Immature natural killer cell (primary cell): ENCODE results near the gene KCNK3. TPM values are rescaled to one million over a fixed set of nuclear protein-coding genes. Genes with fewer than 3 reads are reported as not detected.

Experiments
- DNase-seq, 3 donors: peaks; one replicate each; pipeline ENCODE4 v3.0.0; 2022; ENCODE audit warnings: mixed read lengths in 1 of 3
- H3K27ac Mint-ChIP-seq, 6 donors: one replicate each; pipeline ENCODE4 v1.8.0; 2020; ENCODE audit warnings: mixed read lengths in 6 of 6, mild to moderate bottlenecking in 5 of 6, inconsistent platforms in 4 of 6, moderate library complexity in 3 of 6
- H3K27me3 Mint-ChIP-seq, 3 donors: one replicate each; pipeline ENCODE4 v1.8.0; 2020 to 2021; ENCODE audit warnings: low read depth in 3 of 3, mild to moderate bottlenecking in 3 of 3, mixed read lengths in 3 of 3, moderate library complexity in 3 of 3, inconsistent platforms in 1 of 3
- H3K36me3 Mint-ChIP-seq, 3 donors: one replicate each; pipeline ENCODE4 v1.8.0; 2020; ENCODE audit warnings: mixed read lengths in 3 of 3, inconsistent platforms in 2 of 3, mild to moderate bottlenecking in 2 of 3
- H3K4me1 Mint-ChIP-seq, 2 donors: one replicate each; pipeline ENCODE4 v1.8.0; 2020; ENCODE audit warnings: inconsistent platforms in 2 of 2, mild to moderate bottlenecking in 2 of 2, mixed read lengths in 2 of 2, moderate library complexity in 1 of 2
- H3K4me3 Mint-ChIP-seq, 5 donors: one replicate each; pipeline ENCODE4 v1.8.0; 2020; ENCODE audit warnings: mild to moderate bottlenecking in 5 of 5, mixed read lengths in 5 of 5, inconsistent platforms in 3 of 5, moderate library complexity in 3 of 5
- H3K9me3 Mint-ChIP-seq, 6 donors: one replicate each; pipeline ENCODE4 v1.8.0; 2020; ENCODE audit warnings: mild to moderate bottlenecking in 6 of 6, mixed read lengths in 6 of 6, inconsistent platforms in 4 of 6, moderate library complexity in 3 of 6
- polyA plus RNA-seq, 3 donors: library from polyadenylated mRNA; unstranded; fragments of 300-500 nt; fragmentation: Illumina TruSeq; gene quantifications; one replicate each; pipeline ENCODE4 v1.2.3, GENCODE V29; 2021

KCNK3 gene
- not detected for polyA plus RNA-seq

GRCh38 chr2:26692279-26692896 lies at the start of gene KCNK3:
TSS of gene KCNK3 (plus strand) at chr2:26692722. CDS start at chr2:26692876, 154 bp downstream.
- Mint-ChIP-seq H3K27me3 (peaks cover 8 to 45% (median 11%) of the 10 kb centered on the region in 3 donors), H3K4me3 (peak within 1 kb of the TSS in 4 of 5 donors; percentile 6 to 43 (median 26)), H3K9me3 (no peaks in the 10 kb centered on the region), H3K27ac (no peak within 1 kb of the TSS), H3K36me3 (no peaks in the 10 kb centered on the region), H3K4me1 (peaks cover 0 to 2% of the 10 kb centered on the region in 2 donors)
- DNase-seq, result peak; percentile 10 to 48 (median 42)

GRCh38 chr2:26644188-26644835 lies 48.2 kb upstream of the KCNK3 start:
- no peak for DNase-seq
- peaks cover 3 to 12% (median 3%) of the 10 kb centered on the region in 3 donors for H3K27me3 Mint-ChIP-seq
- no peak overlapping the region for H3K4me3 Mint-ChIP-seq
- H3K4me1 Mint-ChIP-seq, result peaks cover 0 to 16% of the 10 kb centered on the region in 2 donors
- no peak overlapping the region for H3K27ac Mint-ChIP-seq
- H3K36me3 Mint-ChIP-seq, result no peaks in the 10 kb centered on the region
- H3K9me3 Mint-ChIP-seq, result no peaks in the 10 kb centered on the region

GRCh38 chr2:26645762-26646161 lies 46.8 kb upstream of the KCNK3 start:
- Mint-ChIP-seq H3K4me3 (no peak overlapping the region), H3K27ac (no peak overlapping the region), H3K27me3 (peaks cover 1 to 18% (median 3%) of the 10 kb centered on the region in 3 donors), H3K9me3 (no peaks in the 10 kb centered on the region), H3K36me3 (no peaks in the 10 kb centered on the region), H3K4me1 (peaks cover 0 to 10% of the 10 kb centered on the region in 2 donors)
- no peak for DNase-seq

- DNase-seq, result no peak
- peaks cover 3 to 17% (median 7%) of the 10 kb centered on the region in 3 donors for H3K27me3 Mint-ChIP-seq
- H3K4me1 Mint-ChIP-seq, result peaks cover 0 to 8% of the 10 kb centered on the region in 2 donors
- H3K9me3 Mint-ChIP-seq, result peaks cover 0 to 2% (median 0%) of the 10 kb centered on the region in 6 donors
- H3K27ac Mint-ChIP-seq, result no peak overlapping the region
- H3K36me3 Mint-ChIP-seq, result no peaks in the 10 kb centered on the region
- no peak overlapping the region for H3K4me3 Mint-ChIP-seq
These were observed 45.4 kb upstream of the KCNK3 start for GRCh38 chr2:26646986-26647672.

- H3K4me1 Mint-ChIP-seq, result peaks cover 0 to 8% of the 10 kb centered on the region in 2 donors
- peaks cover 5 to 16% (median 7%) of the 10 kb centered on the region in 3 donors for H3K27me3 Mint-ChIP-seq
These were observed 44.5 kb upstream of the KCNK3 start for GRCh38 chr2:26647981-26648380.

GRCh38 chr2:26648516-26648915 lies 44.0 kb upstream of the KCNK3 start:
- Mint-ChIP-seq H3K4me3 (no peak overlapping the region), H3K27me3 (peaks cover 6 to 16% (median 7%) of the 10 kb centered on the region in 3 donors), H3K27ac (no peak overlapping the region), H3K4me1 (peaks cover 0 to 8% of the 10 kb centered on the region in 2 donors), H3K36me3 (no peaks in the 10 kb centered on the region), H3K9me3 (peaks cover 0 to 2% (median 0%) of the 10 kb centered on the region in 6 donors)
- no peak for DNase-seq

More at GRCh38 chr2:26647981-26648380, 44.5 kb upstream of the KCNK3 start:
- peaks cover 0 to 2% (median 0%) of the 10 kb centered on the region in 6 donors for H3K9me3 Mint-ChIP-seq
- H3K36me3 Mint-ChIP-seq, result no peaks in the 10 kb centered on the region
- H3K27ac Mint-ChIP-seq, result no peak overlapping the region
- no peak for DNase-seq
- H3K4me3 Mint-ChIP-seq, result no peak overlapping the region

- Mint-ChIP-seq H3K4me1 (peaks cover 0 to 3% of the 10 kb centered on the region in 2 donors), H3K4me3 (no peak overlapping the region), H3K27ac (no peak overlapping the region), H3K9me3 (peaks cover 0 to 2% (median 0%) of the 10 kb centered on the region in 6 donors), H3K36me3 (no peaks in the 10 kb centered on the region), H3K27me3 (peaks cover 5 to 15% (median 7%) of the 10 kb centered on the region in 3 donors)
- no peak for DNase-seq
These were observed 43.2 kb upstream of the KCNK3 start for GRCh38 chr2:26649322-26649721.

- Mint-ChIP-seq H3K9me3 (peaks cover 0 to 2% (median 0%) of the 10 kb centered on the region in 6 donors), H3K4me3 (no peak overlapping the region), H3K36me3 (no peaks in the 10 kb centered on the region), H3K27me3 (peaks cover 5 to 13% (median 7%) of the 10 kb centered on the region in 3 donors), H3K4me1 (no peaks in the 10 kb centered on the region), H3K27ac (no peak overlapping the region)
- no peak for DNase-seq
These were observed 42.4 kb upstream of the KCNK3 start for GRCh38 chr2:26649992-26650712.

- DNase-seq, result no peak
- Mint-ChIP-seq H3K4me3 (no peak overlapping the region), H3K36me3 (no peaks in the 10 kb centered on the region), H3K9me3 (peaks cover 0 to 2% (median 0%) of the 10 kb centered on the region in 6 donors), H3K4me1 (no peaks in the 10 kb centered on the region), H3K27me3 (peaks cover 5 to 13% (median 7%) of the 10 kb centered on the region in 3 donors), H3K27ac (no peak overlapping the region)
These were observed 41.6 kb upstream of the KCNK3 start for GRCh38 chr2:26650713-26651469.

- no peaks in the 10 kb centered on the region for H3K4me1 Mint-ChIP-seq
- no peaks in the 10 kb centered on the region for H3K36me3 Mint-ChIP-seq
These were observed 41.1 kb upstream of the KCNK3 start for GRCh38 chr2:26651470-26651771.

GRCh38 chr2:26651799-26652198 lies 40.7 kb upstream of the KCNK3 start:
- H3K27me3 Mint-ChIP-seq, result peaks cover 5 to 14% (median 7%) of the 10 kb centered on the region in 3 donors
- no peak overlapping the region for H3K27ac Mint-ChIP-seq
- H3K4me1 Mint-ChIP-seq, result no peaks in the 10 kb centered on the region
- H3K4me3 Mint-ChIP-seq, result no peak overlapping the region
- no peak for DNase-seq
- H3K36me3 Mint-ChIP-seq, result no peaks in the 10 kb centered on the region
- H3K9me3 Mint-ChIP-seq, result peaks cover 0 to 2% (median 0%) of the 10 kb centered on the region in 6 donors

More at GRCh38 chr2:26651470-26651771, 41.1 kb upstream of the KCNK3 start:
- Mint-ChIP-seq H3K4me3 (no peak overlapping the region), H3K9me3 (peaks cover 0 to 2% (median 0%) of the 10 kb centered on the region in 6 donors), H3K27ac (no peak overlapping the region), H3K27me3 (peaks cover 5 to 13% (median 7%) of the 10 kb centered on the region in 3 donors)
- no peak for DNase-seq

- Mint-ChIP-seq H3K27ac (peak overlapping the region in 2 of 6 donors; percentile 4 to 27), H3K4me1 (no peaks in the 10 kb centered on the region), H3K36me3 (no peaks in the 10 kb centered on the region), H3K4me3 (no peak overlapping the region), H3K27me3 (peaks cover 5 to 13% (median 7%) of the 10 kb centered on the region in 3 donors), H3K9me3 (peaks cover 0 to 2% (median 0%) of the 10 kb centered on the region in 6 donors)
- no peak for DNase-seq
These were observed 40.0 kb upstream of the KCNK3 start for GRCh38 chr2:26652361-26653041.
